Nasal cavity respiratory epithelium epithelial cell of viscerocranial mucosa (primary cell): ENCODE data around the gene FAM53A. TPM values are rescaled to one million over a fixed set of nuclear protein-coding genes. Genes with fewer than 3 reads are reported as not detected.

Source experiments
- total RNA-seq: library from RNA; depleted of rRNA; stranded (reverse); fragments of >200 nt; gene quantifications from 2 replicates; pipeline ENCODE4 v1.2.3, GENCODE V29; 2014

Gene FAM53A
- 1.1 and 1.4 TPM in 2 replicates for total RNA-seq

DNA sequence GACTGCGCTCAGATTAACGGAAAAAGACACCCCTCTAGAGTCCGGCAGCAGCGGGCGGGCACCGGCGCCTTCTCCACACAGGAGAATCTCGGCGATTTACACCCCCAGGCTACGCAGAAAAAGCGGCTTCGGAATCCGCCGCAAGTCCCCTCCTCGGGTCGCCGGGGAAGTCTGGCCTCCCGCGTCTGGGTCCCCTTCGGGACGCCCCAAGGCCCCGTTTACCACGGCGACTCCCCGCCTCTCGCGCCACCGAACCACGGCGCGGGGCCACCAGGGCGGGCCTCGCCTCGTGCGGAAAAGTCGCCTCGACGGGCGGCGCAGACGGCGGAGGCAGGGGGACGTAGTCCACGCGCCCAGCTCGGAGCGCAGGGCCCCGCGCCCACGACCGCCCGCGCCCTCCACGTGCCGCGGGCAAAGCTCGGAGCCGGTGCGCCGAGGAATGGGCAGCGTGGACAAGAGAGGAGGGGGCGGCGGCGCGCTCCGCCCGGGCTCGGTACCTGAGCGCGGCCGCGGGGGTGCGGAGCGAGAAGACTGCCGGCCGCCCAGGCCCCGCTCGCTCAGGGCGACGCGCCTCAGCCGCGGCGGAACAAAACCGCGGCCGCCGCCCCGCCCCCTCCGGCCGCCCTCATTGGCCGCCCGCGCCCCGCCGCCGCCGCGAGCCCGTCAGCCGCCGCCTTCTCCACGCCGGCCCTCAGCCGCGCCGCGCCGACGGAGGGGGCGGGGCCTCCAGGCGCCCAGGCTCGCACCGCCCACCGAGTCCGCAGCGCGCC is at the start of gene FAM53A:
TSS of gene FAM53A (minus strand) at position 578 of the 770 bp plus-strand sequence. CDS start 15,572 bp downstream, outside the sequence.

GRCh38 chr4:1721003-1721665 is 37.0 kb upstream of the FAM53A start, which contains the start of the genes TACC3 and TMEM129:
Gene TACC3, plus strand, starts transcription at chr4:1721521. Its CDS starts 1,901 bp downstream, at chr4:1723422.
Gene TMEM129, minus strand, starts transcription at chr4:1721323. Its CDS starts 486 bp downstream, at chr4:1720837.

DNA sequence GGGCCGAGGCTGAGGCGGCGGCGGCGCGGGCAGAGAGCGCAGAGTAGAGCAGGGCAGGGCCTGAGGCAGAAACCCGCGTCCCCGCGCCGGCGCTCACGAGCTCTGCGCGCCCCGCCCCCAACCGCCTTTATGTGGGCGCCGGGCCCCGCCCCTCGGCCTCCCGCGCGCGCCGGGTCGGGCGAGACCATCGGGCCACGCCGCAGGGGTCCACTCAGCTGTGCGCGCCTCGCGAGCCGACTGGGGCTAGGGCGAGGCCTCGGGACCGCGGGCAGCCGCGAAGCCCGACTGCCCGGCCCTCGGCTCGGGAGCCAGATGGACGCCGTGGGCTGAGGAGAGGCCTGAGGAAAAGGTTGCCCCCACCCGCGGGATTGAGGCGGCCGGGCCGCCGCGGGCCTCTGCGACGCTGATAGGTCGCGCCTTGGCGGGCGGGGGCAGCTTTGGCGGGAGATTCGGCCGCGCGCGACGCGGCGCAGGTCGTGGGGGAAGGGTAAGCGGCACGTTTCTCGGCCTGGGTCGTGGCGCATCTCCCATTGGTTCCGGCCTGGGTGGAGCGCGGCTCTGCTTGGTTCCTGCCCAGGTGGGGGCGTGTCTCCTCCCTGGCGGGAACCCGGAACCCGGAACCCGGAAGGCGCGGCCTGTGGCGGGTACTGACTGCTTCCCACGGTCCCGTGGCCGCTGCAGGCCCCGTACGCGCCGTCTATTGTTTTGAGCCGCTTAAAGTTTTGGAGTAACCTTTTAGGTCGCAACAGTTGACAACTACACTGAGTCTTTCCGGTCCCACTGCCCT is 28.3 kb upstream of the FAM53A start, which contains the start of gene SLBP:
TSS of gene SLBP (minus strand) at position 104 of the 787 bp plus-strand sequence. CDS start 131 bp downstream, outside the sequence.

Other genes with a start within 250 kb of the FAM53A start
- gene SLBP, start 28.0 kb upstream of the FAM53A start, total RNA-seq, result 56.4 and 66.0 TPM in 2 replicates
- gene TMEM129, start 37.0 kb upstream of the FAM53A start, total RNA-seq, result 15.4 and 32.7 TPM in 2 replicates
- 1.4 and 1.5 TPM in 2 replicates for gene TACC3, start 37.2 kb upstream of the FAM53A start, total RNA-seq
- 16.4 and 164 TPM in 2 replicates for gene FGFR3, start 109.0 kb upstream of the FAM53A start, total RNA-seq
- 131 and 146 TPM in 2 replicates for gene LETM1, start 171.8 kb upstream of the FAM53A start, total RNA-seq
- 41.4 and 54.0 TPM in 2 replicates for gene NSD2, start 187.1 kb upstream of the FAM53A start, total RNA-seq